Fibroblast of lung (primary cell): Measurements from ENCODE around the gene KLHL29. TPM values are rescaled to one million over a fixed set of nuclear protein-coding genes. Genes with fewer than 3 reads are reported as not detected.
"Not testable (repeated sequence)": the region's sequence is repeated elsewhere in the genome, so short reads cannot be mapped to it uniquely, and the experiment has no call there.

ENCODE experiments used
- DNase-seq, 2 donors: peaks; one replicate each; pipeline versions ENCODE4 v3.0.0 to v3.0.0-alpha.2; 2010; ENCODE audit warnings: low read depth in 2 of 2
- H2AFZ ChIP-seq: 2 replicates; pipeline ENCODE4 v1.5.1; 2012; ENCODE audit warnings: low read length, control low read depth, inconsistent platforms
- H3K27ac ChIP-seq: 2 replicates; pipeline ENCODE4 v1.5.1; 2011; ENCODE audit warnings: low read length, control low read depth; ENCODE audit not compliant: insufficient read depth
- H3K27me3 ChIP-seq: 2 replicates; pipeline ENCODE4 v1.5.1; 2011; ENCODE audit warnings: mild to moderate bottlenecking, low read length; ENCODE audit not compliant: control insufficient read depth, insufficient read depth
- H3K36me3 ChIP-seq: 2 replicates; pipeline ENCODE4 v1.5.1; 2011; ENCODE audit warnings: low read length; ENCODE audit not compliant: control insufficient read depth, insufficient read depth
- H3K4me1 ChIP-seq: 2 replicates; pipeline ENCODE4 v1.5.1; 2011; ENCODE audit warnings: low read length; ENCODE audit not compliant: control insufficient read depth, insufficient read depth; ENCODE audit errors: extremely low read depth
- H3K4me2 ChIP-seq: 2 replicates; pipeline ENCODE4 v1.5.1; 2011; ENCODE audit warnings: low read length, control low read depth; ENCODE audit not compliant: insufficient read depth; ENCODE audit errors: extremely low read depth
- H3K4me3 ChIP-seq, 4 experiments: fragments of 200-600 bp in 1 of 4; sonication (generic) in 1 of 4; replicated peaks in 1 of 4; 2 replicates each; pipeline ENCODE4 v1.5.1; 2011 to 2016; ENCODE audit warnings: low read length in 4 of 4, low read depth in 3 of 4, mild to moderate bottlenecking in 3 of 4, control low read depth in 2 of 4, inconsistent platforms in 1 of 4, mixed read lengths in 1 of 4; ENCODE audit not compliant: insufficient read depth in 1 of 4; ENCODE audit errors: control extremely low read depth in 1 of 4
- H3K79me2 ChIP-seq: 2 replicates; pipeline ENCODE4 v1.5.1; 2012; ENCODE audit warnings: mild to moderate bottlenecking, low read length, inconsistent platforms; ENCODE audit not compliant: control insufficient read depth, insufficient read depth
- H3K9ac ChIP-seq: 2 replicates; pipeline ENCODE4 v1.5.1; 2011; ENCODE audit warnings: mild to moderate bottlenecking, low read length, control low read depth; ENCODE audit not compliant: insufficient read depth
- H3K9me3 ChIP-seq: 2 replicates; pipeline ENCODE4 v1.5.1; 2012; ENCODE audit warnings: low read depth, low read length; ENCODE audit not compliant: control insufficient read depth, insufficient read depth
- H4K20me1 ChIP-seq: 2 replicates; pipeline ENCODE4 v1.5.1; 2011; ENCODE audit warnings: low read length; ENCODE audit not compliant: control insufficient read depth, insufficient read depth; ENCODE audit errors: extremely low read depth
- EZH2 ChIP-seq: IDR thresholded peaks from 2 replicates; pipeline ENCODE4 v1.5.1; 2012; ENCODE audit warnings: low read length, control low read depth, mild to moderate bottlenecking; ENCODE audit errors: missing control alignments
- polyA plus RNA-seq, 2 donors: library from polyadenylated mRNA; depleted of rRNA in 1 of 2; stranded (reverse) in 1 of 2; unstranded in 1 of 2; fragments of >200 nt; gene quantifications; 2 replicates each; pipeline ENCODE4 v1.2.1, GENCODE V29; 2011 to 2012; ENCODE audit warnings: missing spikeins in 1 of 2
- total RNA-seq: library from RNA; depleted of rRNA; stranded (reverse); fragments of >200 nt; gene quantifications from 2 replicates; pipeline ENCODE4 v1.2.1, GENCODE V29; 2014
- TF ChIP-seq, protein P1 (sequence below), 2 donors: IDR thresholded peaks in 1 of 2; conservative IDR thresholded peaks in 1 of 2; 1 replicate in 1 of 2; 2 replicates in 1 of 2; pipeline ENCODE4 v1.5.1; 2011 to 2012; ENCODE audit warnings: low read length in 2 of 2, control low read depth in 1 of 2, inconsistent platforms in 1 of 2, low read depth in 1 of 2, mild to moderate bottlenecking in 1 of 2

Gene KLHL29
- total and polyA plus RNA-seq, 2 donors (not counting 1 experiment from before 2014, with no cell fraction given) = 7.1 to 7.9 TPM

DNA sequence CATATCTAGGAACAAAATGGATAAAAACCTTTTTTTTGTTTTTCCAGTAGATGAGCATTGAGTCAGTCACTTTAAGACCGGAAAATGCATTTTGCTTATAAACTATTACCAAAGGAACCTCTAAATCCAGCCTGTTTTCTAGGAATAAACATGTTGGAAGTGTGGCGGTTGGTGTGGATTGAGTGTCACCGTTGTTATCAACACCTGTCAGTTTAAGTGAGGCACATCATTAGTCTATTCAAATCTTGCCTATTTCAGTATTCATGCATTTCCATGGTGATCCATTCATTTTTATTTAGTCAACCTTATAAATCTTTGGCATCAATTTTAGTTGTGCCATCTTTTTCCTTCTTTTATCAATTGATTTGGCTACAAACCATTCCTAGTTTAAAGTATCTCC is 3.3 kb downstream of the KLHL29 start:
- Histone ChIP-seq H3K27me3 (no peaks in the 10 kb centered on the region), H3K27ac (no peak overlapping the region), H4K20me1 (no peaks in the 10 kb centered on the region), H3K36me3 (no peaks in the 10 kb centered on the region), H3K79me2 (peaks cover 5% of the 10 kb centered on the region), H3K4me3 (no peak overlapping the region), H3K4me1 (peaks cover 2% of the 10 kb centered on the region), H3K9me3 (no peaks in the 10 kb centered on the region), H2AFZ (no peak overlapping the region), H3K4me2 (no peak overlapping the region), H3K9ac (no peak overlapping the region)
- DNase-seq = no peak
- TF ChIP-seq, protein P1, sequence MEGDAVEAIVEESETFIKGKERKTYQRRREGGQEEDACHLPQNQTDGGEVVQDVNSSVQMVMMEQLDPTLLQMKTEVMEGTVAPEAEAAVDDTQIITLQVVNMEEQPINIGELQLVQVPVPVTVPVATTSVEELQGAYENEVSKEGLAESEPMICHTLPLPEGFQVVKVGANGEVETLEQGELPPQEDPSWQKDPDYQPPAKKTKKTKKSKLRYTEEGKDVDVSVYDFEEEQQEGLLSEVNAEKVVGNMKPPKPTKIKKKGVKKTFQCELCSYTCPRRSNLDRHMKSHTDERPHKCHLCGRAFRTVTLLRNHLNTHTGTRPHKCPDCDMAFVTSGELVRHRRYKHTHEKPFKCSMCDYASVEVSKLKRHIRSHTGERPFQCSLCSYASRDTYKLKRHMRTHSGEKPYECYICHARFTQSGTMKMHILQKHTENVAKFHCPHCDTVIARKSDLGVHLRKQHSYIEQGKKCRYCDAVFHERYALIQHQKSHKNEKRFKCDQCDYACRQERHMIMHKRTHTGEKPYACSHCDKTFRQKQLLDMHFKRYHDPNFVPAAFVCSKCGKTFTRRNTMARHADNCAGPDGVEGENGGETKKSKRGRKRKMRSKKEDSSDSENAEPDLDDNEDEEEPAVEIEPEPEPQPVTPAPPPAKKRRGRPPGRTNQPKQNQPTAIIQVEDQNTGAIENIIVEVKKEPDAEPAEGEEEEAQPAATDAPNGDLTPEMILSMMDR (conservative IDR thresholded peaks at IDR 0.05 in 1 of 2, IDR thresholded peaks at IDR 0.05 in 1 of 2; ENCODE audit: low read depth in 1 of 2, low read length in 2 of 2) = no peak
- no peak for TF ChIP-seq EZH2

DNA sequence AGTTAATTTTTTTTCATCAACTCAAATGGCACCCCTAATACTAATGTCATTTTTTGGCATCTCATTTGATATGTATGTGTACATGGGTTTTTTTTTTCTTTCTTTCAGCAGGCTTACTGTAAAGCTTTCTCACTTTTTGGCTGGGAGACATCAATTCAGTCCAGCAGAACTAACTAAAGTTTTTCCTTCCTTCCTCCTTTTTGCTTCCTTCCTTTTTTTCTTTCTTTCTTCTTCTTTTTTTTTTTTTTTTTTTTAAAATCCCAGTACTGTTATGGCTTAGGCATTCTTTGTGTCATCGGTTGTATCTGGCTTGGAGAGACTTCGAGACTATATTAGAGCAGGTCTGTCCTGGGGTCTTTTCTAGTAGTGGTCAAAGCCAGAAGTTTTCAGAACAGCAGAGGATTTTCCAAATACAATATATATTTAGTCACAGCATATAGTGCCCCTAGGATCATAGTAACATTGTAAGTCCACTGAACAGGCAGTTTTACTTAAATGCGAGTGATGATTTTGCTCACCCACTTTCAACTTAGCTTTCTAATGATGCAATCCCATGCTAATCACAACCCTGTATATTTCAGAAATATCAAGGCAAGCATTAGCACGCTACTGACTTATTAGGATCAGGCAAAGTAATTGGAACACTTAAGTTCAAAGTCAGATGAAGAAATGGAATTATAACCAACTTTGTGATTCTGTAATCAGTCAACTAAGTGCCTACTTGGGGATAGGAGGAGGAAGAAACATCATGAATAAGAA is 4.0 kb downstream of the KLHL29 start:
- Histone ChIP-seq H2AFZ (no peak overlapping the region), H3K36me3 (no peaks in the 10 kb centered on the region), H3K4me1 (peaks cover 2% of the 10 kb centered on the region), H3K4me3 (no peak overlapping the region), H3K4me2 (no peak overlapping the region), H3K9ac (no peak overlapping the region), H3K27ac (no peak overlapping the region), H3K27me3 (no peaks in the 10 kb centered on the region), H4K20me1 (no peaks in the 10 kb centered on the region), H3K79me2 (peaks cover 5% of the 10 kb centered on the region), H3K9me3 (no peaks in the 10 kb centered on the region)
- DNase-seq = peak in 1 of 2 donors; percentile 57
- TF ChIP-seq, protein P1 (conservative IDR thresholded peaks at IDR 0.05 in 1 of 2, IDR thresholded peaks at IDR 0.05 in 1 of 2; ENCODE audit: low read depth in 1 of 2, low read length in 2 of 2) = no peak
- no peak for TF ChIP-seq EZH2

DNA sequence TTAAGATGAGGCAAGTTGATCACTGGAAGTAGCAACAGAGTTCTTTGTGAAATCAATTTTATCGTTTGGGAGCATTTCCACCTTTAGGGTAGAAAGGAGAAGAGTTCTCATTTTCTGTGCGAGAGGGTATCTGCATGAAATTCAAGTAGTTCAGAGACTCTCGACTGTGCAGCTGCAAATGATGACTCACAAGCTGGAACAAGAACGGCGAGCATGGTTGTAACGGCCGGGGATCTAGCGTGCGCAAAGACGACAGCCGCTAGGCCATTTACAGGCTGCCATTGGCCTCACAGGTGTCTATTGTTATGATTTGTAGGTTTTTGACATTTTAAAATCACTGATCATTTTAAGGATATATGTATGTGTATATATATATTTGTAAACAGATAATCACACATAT is 5.2 kb downstream of the KLHL29 start:
- Histone ChIP-seq H3K27me3 (no peaks in the 10 kb centered on the region), H3K9me3 (no peaks in the 10 kb centered on the region), H2AFZ (no peak overlapping the region), H3K27ac (no peak overlapping the region), H3K9ac (no peak overlapping the region), H3K4me3 (no peak overlapping the region), H3K36me3 (no peaks in the 10 kb centered on the region), H4K20me1 (no peaks in the 10 kb centered on the region), H3K4me2 (no peak overlapping the region), H3K4me1 (no peaks in the 10 kb centered on the region), H3K79me2 (peaks cover 5% of the 10 kb centered on the region)
- peak in 1 of 2 donors; percentile 17 for DNase-seq
- no peak for TF ChIP-seq EZH2
- TF ChIP-seq, protein P1 (conservative IDR thresholded peaks at IDR 0.05 in 1 of 2, IDR thresholded peaks at IDR 0.05 in 1 of 2; ENCODE audit: low read depth in 1 of 2, low read length in 2 of 2) = no peak

DNA sequence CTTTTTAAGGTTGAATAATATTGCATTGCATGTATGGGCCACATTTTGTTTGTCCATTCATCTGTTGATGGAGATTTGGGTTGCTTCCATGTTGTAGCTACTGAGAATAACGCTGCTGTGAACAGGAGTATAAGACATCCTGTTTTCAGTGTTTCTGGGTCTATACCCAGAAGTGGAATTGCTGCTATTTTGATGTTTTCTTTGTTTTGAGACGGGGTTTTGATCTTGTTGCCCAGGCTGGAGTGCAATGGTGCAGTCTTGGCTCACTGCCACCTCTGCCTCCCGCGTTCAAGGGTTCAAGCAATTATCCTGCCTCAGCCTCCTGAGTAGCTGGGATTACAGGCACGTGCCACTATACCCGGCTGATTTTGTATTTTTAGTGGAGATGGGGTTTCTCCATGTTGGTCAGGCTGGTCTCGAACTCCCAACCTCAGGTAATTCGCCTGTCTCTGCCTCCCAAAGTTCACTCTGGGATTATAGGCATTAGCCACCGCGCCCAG is 6.3 kb downstream of the KLHL29 start:
- H3K27ac ChIP-seq, H3K9ac ChIP-seq, H3K79me2 ChIP-seq, H4K20me1 ChIP-seq, H3K4me2 ChIP-seq, H3K4me3 ChIP-seq, H3K27me3 ChIP-seq, H3K36me3 ChIP-seq, H3K4me1 ChIP-seq, H2AFZ ChIP-seq, H3K9me3 ChIP-seq, DNase-seq: not testable (repeated sequence)
